ENCODE measurements around the gene CAMK1D.

- TF ChIP-seq CTCF (conservative IDR thresholded peaks at IDR 0.05 in 1 of 2, IDR thresholded peaks at IDR 0.05 in 1 of 2; ENCODE audit: extremely low read depth in 1 of 2, insufficient read depth in 1 of 2, low read depth in 1 of 2, low read length in 2 of 2), result no peak
- no peak for TF ChIP-seq EZH2 (IDR thresholded peaks at IDR 0.05; ENCODE audit: borderline replicate concordance, low read length)
Observed at GRCh38 chr10:12875100-12875499, 525.8 kb downstream of the CAMK1D start.
